Breast epithelium (tissue), 4 donors: ENCODE measurements around the gene TMEFF2. TPM values are rescaled to one million over a fixed set of nuclear protein-coding genes. Genes with fewer than 3 reads are reported as not detected.

Experiments used
- DNase-seq, 2 donors: peaks; one replicate each; pipeline ENCODE4 v3.0.0-alpha.2; 2019; ENCODE audit warnings: low spot score in 2 of 2
- H3K27ac ChIP-seq, 2 donors: fragments of 200-600 bp; sonication (generic) in 1 of 2; one replicate each; pipeline ENCODE4 v1.5.1; 2016 to 2019; ENCODE audit warnings: mild to moderate bottlenecking in 1 of 2
- H3K27me3 ChIP-seq, 2 donors: fragments of 200-600 bp; sonication (generic) in 1 of 2; one replicate each; pipeline versions ENCODE4 v1.5.1 to v1.6.0; 2017 to 2019; ENCODE audit warnings: control low read depth in 1 of 2, mild to moderate bottlenecking in 1 of 2
- H3K36me3 ChIP-seq: fragments of 200-600 bp; one replicate; pipeline ENCODE4 v1.5.1; 2019
- H3K4me1 ChIP-seq, 2 donors: fragments of 200-600 bp; sonication (generic); one replicate each; pipeline ENCODE4 v1.5.1; 2016 to 2019; ENCODE audit warnings: control low read depth in 1 of 2
- H3K4me3 ChIP-seq, 3 donors: fragments of 200-600 bp; sonication (generic); 1 replicate in 2 of 3; 2 replicates in 1 of 3; pipeline ENCODE4 v1.5.1; 2016 to 2019; ENCODE audit warnings: mild to moderate bottlenecking in 3 of 3, moderate library complexity in 2 of 3
- H3K9me3 ChIP-seq, 2 donors: fragments of 200-600 bp; sonication (generic) in 1 of 2; one replicate each; pipeline ENCODE4 v1.5.1; 2016 to 2019; ENCODE audit warnings: control low read depth in 1 of 2
- POLR2A ChIP-seq: fragments of 450-650 bp; IDR thresholded peaks from one replicate; pipeline ENCODE4 v1.6.1; 2016; ENCODE audit warnings: antibody characterized with exemption, mild to moderate bottlenecking, moderate library complexity
- POLR2AphosphoS5 ChIP-seq, 3 donors: sonication (generic); formaldehyde crosslinking; IDR thresholded peaks; one replicate each; pipeline ENCODE4 v1.6.1; 2017; ENCODE audit warnings: antibody characterized with exemption in 3 of 3
- intact Hi-C: fragments of 100-400 bp; cut with DNase I; formaldehyde crosslinking; loops from one replicate; pipeline ENCODE4 v1.15.1; 2023; ENCODE audit warnings: low total_unique reads
- total RNA-seq, 3 donors: library from RNA; depleted of rRNA; stranded (reverse); fragments of >200 nt; gene quantifications; one replicate each; pipeline ENCODE4 v1.1.0, GENCODE V29; 2016
- TF ChIP-seq, protein P1 (sequence below), 3 donors: fragments of 450-650 bp; IDR thresholded peaks; one replicate each; pipeline ENCODE4 v1.5.1; 2016 to 2017; ENCODE audit warnings: antibody characterized with exemption in 3 of 3, mild to moderate bottlenecking in 3 of 3, moderate library complexity in 3 of 3

TMEFF2 gene
- total RNA-seq, 3 donors from 2014 or later: 0.32 TPM; not detected in 2

DNA sequence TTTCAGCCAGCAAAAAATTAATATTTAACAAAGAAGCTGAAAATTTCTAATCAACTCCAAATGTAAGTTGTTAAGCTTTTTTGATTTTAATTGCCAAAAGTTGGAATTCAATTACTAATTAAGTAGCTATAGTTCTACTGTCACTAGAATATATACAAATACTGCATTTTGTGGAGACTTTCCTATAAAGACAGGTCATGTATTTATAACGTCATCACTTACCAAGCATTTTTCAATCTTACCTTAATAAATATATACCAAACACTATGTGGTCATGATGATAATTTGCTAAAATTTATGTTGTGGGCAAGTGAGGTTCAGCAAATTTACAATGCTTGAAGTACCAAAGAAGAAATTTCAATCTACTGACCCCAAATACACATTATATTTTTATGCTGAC is 24.2 kb upstream of the TMEFF2 start:
- Histone ChIP-seq H3K27ac (no peak overlapping the region), H3K27me3 (no peaks in the 10 kb centered on the region), H3K4me3 (no peak overlapping the region), H3K4me1 (no peaks in the 10 kb centered on the region), H3K36me3 (no peaks in the 10 kb centered on the region), H3K9me3 (no peaks in the 10 kb centered on the region)
- intact Hi-C loops: no loop called here
- DNase-seq: no peak
- no peak for TF ChIP-seq POLR2AphosphoS5 (IDR thresholded peaks at IDR 0.05)
- TF ChIP-seq, protein P1, sequence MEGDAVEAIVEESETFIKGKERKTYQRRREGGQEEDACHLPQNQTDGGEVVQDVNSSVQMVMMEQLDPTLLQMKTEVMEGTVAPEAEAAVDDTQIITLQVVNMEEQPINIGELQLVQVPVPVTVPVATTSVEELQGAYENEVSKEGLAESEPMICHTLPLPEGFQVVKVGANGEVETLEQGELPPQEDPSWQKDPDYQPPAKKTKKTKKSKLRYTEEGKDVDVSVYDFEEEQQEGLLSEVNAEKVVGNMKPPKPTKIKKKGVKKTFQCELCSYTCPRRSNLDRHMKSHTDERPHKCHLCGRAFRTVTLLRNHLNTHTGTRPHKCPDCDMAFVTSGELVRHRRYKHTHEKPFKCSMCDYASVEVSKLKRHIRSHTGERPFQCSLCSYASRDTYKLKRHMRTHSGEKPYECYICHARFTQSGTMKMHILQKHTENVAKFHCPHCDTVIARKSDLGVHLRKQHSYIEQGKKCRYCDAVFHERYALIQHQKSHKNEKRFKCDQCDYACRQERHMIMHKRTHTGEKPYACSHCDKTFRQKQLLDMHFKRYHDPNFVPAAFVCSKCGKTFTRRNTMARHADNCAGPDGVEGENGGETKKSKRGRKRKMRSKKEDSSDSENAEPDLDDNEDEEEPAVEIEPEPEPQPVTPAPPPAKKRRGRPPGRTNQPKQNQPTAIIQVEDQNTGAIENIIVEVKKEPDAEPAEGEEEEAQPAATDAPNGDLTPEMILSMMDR (IDR thresholded peaks at IDR 0.05): no peak
- no peak for TF ChIP-seq POLR2A

DNA sequence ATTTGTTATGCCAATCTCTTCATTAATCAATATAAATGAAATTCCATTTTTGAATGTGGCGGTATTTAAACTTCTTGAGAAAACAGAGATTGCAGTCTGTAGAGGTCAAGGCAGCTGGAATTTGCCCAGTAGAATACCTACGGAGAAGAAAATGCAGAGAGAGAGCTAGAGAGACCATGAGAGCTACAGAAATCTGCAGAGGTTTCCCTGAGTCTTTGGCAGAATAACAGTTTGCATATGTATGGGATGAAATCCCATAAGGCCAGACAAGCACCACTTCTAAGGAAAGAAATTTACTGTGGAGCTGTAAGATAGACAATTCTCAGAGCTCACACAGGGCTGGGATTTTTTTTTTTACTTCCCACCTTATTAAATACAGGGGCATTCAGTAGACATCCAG is 23.6 kb upstream of the TMEFF2 start:
- Histone ChIP-seq H3K9me3 (no peaks in the 10 kb centered on the region), H3K4me3 (no peak overlapping the region), H3K36me3 (no peaks in the 10 kb centered on the region), H3K27me3 (no peaks in the 10 kb centered on the region), H3K4me1 (no peaks in the 10 kb centered on the region), H3K27ac (no peak overlapping the region)
- DNase-seq: no peak
- TF ChIP-seq, protein P1 (IDR thresholded peaks at IDR 0.05): no peak
- no peak for TF ChIP-seq POLR2AphosphoS5 (IDR thresholded peaks at IDR 0.05)
- no peak for TF ChIP-seq POLR2A
- intact Hi-C loops: no loop called here

DNA sequence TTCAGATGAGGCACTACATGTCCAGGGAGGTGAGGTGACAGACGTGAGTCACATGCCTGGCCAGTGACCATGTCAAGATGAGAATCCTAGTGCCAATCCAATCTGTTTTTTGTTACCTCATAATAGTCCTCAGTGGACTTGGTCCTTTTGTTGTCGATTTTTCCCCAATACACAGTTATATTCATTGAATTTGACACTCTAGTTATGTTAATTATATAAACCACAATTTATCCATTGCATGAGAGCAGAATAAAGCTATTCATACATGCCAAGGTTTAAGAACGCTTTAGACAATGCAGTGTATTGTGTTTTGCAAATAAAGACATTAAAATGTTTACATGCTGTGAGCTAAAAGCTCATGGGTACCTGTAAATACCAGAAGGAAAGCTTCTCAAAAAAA is 21.6 kb upstream of the TMEFF2 start:
- Histone ChIP-seq H3K36me3 (no peaks in the 10 kb centered on the region), H3K4me1 (no peaks in the 10 kb centered on the region), H3K27ac (no peak overlapping the region), H3K9me3 (no peaks in the 10 kb centered on the region), H3K27me3 (no peaks in the 10 kb centered on the region), H3K4me3 (no peak overlapping the region)
- intact Hi-C loops: no loop called here
- no peak for TF ChIP-seq POLR2A
- DNase-seq: no peak

DNA sequence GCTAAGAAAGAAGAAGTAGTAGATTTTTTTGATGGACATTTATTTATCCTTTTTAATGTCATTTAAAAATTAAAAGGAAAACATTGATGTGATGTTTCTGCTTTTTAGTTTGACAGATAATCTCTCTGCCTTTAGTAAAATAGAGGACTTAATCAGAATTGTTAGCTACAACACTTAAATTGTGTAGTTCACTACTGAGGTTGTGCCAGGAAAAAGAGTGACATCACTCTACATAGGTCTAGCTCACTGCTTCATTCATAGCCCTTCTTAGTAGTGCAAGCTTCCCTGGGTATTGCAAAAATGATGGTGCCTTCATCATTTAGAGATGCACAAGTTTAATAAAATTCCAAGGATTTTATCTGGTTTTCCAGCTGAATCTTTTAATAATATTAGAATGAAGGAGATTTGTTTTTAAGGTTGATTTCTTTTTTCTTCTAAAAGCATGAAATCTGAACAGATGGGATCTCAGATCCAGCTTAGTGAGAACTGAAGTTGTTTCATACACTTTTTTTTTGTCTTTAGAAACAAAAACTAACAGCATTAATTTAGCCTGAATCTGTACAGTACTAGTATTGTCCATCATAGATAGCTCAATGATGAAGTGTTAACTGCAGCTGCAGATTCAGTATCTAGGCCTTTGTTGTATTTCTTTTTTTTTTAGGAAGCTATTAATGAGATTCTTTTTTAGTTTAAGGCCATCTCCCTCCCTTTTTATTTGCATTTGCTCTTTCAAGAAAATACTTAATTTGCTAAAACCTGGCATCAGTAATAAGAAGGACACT is 20.6 kb upstream of the TMEFF2 start:
- H3K27me3 ChIP-seq: no peaks in the 10 kb centered on the region
- no peak for DNase-seq

DNA sequence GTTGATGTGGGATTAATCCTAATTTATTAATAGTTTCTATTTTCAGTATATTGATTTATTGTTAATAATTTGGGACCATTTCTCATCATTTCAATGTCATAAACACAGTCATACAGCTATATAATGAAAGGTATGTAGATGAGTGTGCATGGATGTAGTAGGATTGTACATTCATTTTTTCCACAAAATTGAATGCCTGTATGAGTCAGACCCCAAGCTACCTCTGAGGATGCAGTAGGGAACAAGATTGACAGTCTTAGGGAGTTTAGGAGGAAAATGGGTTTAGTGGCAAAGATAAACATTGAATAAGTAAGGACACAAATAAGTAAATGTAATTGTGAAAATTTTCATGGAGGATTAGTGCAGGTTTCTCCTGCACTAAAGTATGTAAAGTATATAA is 14.1 kb upstream of the TMEFF2 start:
- H3K36me3 ChIP-seq: no peaks in the 10 kb centered on the region
- peaks cover 0 to 3% of the 10 kb centered on the region in 2 donors for H3K9me3 ChIP-seq
- no peak for DNase-seq
- H3K4me3 ChIP-seq: no peak overlapping the region
- TF ChIP-seq POLR2A (no peak), POLR2AphosphoS5 (IDR thresholded peaks at IDR 0.05) (no peak)
- TF ChIP-seq, protein P1 (IDR thresholded peaks at IDR 0.05): no peak
- no peaks in the 10 kb centered on the region for H3K4me1 ChIP-seq
- intact Hi-C loops: no loop called here
- no peak overlapping the region for H3K27ac ChIP-seq
- no peaks in the 10 kb centered on the region for H3K27me3 ChIP-seq

More for the DNA sequence above, 20.6 kb upstream of the TMEFF2 start:
- Histone ChIP-seq H3K9me3 (no peaks in the 10 kb centered on the region), H3K4me3 (no peak overlapping the region), H3K36me3 (no peaks in the 10 kb centered on the region), H3K27ac (no peak overlapping the region), H3K4me1 (no peaks in the 10 kb centered on the region)
- TF ChIP-seq, protein P1 (IDR thresholded peaks at IDR 0.05): no peak
- TF ChIP-seq POLR2A (no peak), POLR2AphosphoS5 (IDR thresholded peaks at IDR 0.05) (no peak)
- intact Hi-C loops: no loop called here
